Embryonic facial prominence (tissue), 1 donor: Measurements from ENCODE around the gene PARP15.
"Not testable (repeated sequence)": the region's sequence is repeated elsewhere in the genome, so short reads cannot be mapped to it uniquely, and the experiment has no call there.

Experiments
- DNase-seq: peaks from one replicate; pipeline ENCODE4 v3.0.0-alpha.2; 2016; ENCODE audit errors: extremely low spot score

Gene PARP15

GRCh38 chr3:122577409-122578031 lies at the start of gene PARP15:
PARP15 (plus strand) TSS chr3:122577650; CDS start chr3:122577668, 18 bp downstream.
- DNase-seq = no peak

GRCh38 chr3:122530164-122530563 lies 47.3 kb upstream of the PARP15 start:
- DNase-seq = no peak

DNA sequence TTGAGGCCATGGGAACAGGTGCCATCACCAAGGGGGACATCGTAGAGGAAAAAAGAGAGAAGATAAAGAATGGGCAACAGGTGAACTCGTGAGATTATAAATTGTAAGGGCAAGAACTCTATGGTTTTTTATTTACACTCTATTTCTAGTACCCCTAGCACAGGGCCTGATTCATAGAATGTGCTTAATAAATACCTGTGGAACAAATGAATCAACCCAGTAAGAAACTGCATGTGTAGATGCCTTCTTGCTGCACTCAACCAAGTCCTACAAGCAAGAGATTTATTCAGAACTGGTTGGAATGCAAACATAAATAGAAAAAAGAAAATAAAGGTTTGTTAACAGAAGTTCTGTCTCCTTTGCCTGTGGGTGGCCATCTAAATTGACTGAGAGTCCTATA lies 44.0 kb upstream of the PARP15 start:
- DNase-seq = no peak

- no peak for DNase-seq
These were observed 43.5 kb upstream of the PARP15 start for GRCh38 chr3:122533931-122534334.

DNA sequence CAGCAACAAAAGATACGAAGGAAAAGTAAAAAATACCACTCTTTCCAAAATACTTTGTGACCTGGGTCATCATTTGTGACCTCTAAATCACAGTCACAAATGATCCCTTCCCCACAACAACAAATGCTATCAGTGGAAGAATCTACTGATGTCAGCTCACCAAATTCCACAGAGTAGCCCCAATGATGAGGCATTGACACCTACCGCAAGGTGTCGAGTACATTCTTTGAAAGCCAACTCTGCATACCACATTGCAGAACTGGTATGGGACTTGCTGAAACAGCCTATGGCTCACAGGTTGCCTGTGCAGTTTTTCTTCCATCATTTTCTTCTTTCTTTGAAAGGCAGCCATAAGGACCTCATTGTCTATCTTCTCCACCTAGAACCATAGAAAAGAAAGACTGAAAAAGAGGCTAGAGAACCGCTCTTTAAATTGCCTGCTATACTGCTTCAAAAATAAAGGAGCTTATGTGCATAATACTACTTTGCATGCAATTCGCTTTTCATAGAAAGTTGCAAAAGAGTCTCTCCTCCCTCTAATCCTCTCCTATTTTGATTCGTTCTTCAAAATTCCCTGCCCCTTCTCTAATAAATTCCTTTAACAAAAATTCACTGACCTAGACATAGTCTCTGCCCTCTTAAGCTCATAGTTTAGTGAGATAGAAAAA lies 41.4 kb upstream of the PARP15 start:
- DNase-seq = no peak

- DNase-seq = no peak
These were observed 40.8 kb upstream of the PARP15 start for GRCh38 chr3:122536632-122537001.

DNA sequence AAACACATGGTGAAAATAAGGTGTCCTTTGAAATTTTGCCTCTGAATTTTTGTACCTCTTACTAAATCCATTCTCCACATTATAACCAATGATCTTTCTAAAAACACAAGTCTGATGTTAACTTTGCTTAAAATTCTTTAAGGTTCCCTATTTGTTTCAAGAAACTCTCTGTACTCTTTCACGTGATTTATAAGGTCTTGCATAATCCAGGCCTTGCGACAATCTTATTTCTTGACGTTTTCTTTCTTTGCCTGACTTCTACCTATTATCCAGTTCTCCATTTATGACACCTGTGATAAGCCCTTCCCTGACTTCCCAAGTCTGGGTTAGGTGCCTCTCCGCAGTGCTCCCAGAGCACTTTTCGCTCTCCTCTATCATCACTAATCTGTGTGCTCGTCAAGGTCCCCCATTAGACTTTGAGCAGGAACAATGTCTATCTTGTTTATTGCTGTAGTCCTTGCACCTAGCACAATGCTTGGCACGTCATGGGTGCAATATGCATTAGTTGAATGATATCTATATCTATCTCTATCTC lies 38.4 kb upstream of the PARP15 start:
- no peak for DNase-seq

DNA sequence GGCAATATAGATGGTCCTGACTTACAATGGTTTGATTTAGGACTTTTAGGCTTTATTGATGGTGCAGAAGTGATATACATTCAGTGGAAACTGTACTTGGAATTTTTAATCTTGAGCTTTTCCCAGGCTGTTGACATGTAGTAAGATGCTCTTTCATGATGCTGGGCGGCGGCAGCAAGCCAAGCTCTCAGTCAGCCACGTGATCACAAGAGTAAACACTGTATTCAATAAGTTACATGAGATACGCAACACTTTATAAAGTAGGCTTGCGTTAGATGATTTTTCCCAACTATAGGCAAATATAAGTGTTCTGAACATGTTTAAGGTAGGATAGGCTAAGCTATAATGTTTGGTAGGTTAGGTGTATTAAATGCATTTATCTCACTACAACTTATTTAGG lies 31.3 kb upstream of the PARP15 start:
- no peak for DNase-seq

DNA sequence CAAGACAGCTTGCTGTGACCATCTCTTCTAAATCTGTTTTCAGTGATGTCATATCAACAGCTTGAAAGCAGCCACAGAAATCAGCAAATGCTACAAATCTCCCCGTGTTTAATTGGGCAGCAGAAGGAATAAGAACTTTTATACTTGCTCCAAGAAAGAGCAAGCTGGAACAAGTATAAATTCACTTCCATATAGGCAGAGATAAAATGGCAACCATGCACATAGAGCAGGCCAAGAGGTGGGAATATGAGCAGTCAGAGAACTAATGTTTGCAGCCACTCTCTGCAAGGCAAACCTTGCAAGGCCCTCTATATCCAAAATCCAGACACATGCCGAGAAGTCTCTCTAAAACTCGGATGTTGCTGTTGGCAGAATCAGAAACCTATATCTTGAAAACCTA lies 29.4 kb upstream of the PARP15 start:
- DNase-seq = no peak

DNA sequence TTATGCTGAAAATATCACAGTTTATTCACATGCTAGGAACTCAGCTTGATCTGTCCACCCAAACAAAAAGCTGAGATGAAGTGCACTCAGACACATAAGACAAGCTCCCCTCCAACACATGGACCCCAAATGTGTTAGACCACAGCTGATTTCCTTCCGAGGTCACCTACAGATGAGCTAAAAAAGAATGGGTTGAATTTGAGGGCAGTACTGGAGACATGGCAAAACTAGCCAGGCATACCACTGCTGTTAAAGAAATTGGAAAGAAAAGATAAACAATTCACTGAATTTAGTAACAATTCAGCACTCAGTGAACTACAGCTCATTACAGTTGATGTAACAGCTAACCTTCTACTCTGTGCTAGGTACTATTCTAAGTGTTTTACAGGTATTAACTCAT lies 28.8 kb upstream of the PARP15 start:
- DNase-seq = no peak

GRCh38 chr3:122553171-122553570 lies 24.3 kb upstream of the PARP15 start:
- DNase-seq = no peak

GRCh38 chr3:122555275-122556071 lies 22.0 kb upstream of the PARP15 start:
- no peak for DNase-seq

DNA sequence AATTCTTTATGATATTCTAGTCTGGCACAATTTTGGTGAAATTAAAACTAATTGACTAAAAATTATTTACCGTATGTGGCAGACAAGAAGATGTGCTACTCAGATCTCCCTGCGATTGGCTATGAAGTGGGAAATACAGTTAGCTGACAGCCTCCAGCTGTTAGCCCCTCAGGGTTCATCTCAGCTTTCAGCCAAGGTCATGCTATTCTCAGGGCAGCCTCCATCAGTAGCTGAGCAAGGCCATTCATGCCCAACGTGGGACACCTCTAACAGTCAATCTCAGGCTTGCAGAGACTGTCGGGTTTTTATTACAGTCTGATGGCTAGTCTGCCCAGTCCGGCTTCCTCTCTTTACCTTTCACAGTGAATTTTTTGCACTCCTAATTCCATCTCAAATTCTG lies 20.1 kb upstream of the PARP15 start:
- DNase-seq = no peak

DNA sequence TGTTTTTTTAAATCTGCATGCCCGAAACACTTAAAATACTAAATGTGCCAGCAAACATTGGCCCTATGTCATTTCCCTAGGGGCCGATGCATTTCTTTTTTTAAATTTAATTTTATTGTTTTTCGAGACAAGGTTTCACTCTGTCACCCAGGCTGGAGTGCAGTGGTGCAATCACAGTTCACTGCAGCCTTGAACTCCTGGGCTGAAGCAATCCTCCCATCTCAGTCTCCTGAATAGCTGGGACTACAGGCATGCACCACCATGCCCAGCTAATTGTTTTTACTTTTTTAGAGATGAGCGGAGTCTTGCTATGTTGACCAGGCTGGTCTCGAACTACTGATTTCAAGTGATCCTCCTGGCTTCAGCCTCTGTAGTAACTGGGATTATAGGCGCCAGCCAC lies 18.8 kb upstream of the PARP15 start:
- DNase-seq = no peak

DNA sequence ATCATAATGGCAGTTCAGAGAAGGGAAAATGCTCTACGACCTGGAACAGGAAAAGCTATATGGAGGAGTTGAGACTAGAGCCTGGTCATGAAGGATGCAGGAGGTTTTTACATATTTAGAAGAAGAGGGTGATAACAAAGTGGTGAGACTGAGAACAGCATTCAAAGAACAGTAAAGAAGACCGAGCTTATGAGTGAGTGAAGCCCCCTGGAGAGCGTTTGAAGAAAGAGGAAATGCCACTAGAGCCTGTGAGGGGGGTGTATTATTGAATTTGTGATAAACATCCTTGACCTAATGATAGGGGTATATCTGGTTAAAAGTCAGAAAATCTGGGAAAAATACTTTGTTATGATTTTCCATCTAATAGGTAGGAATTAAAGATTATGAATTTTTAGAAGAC lies 17.5 kb upstream of the PARP15 start:
- DNase-seq = no peak

DNA sequence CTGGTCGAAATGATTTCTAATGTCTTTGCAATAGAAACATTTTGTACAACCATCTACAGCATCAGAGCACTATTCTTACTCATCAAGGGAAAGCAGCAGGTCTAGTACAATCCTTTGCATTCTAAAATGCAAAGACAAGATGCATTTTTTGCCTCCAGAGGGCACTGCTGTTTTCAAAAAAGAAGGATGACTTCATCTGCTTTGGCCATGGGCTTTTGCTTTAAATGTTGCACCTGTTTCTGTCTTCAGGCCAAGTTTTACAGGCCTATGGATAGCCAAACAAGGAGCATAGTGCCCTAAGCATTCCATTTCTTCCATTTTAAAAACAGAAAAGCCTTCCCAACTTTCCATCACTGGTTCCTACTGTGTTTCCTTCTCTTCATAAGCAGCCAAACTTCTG lies 16.8 kb upstream of the PARP15 start:
- DNase-seq = no peak

GRCh38 chr3:122562923-122563716 lies 14.3 kb upstream of the PARP15 start:
- DNase-seq = no peak

GRCh38 chr3:122563717-122564025 lies 13.8 kb upstream of the PARP15 start:
- DNase-seq = no peak

DNA sequence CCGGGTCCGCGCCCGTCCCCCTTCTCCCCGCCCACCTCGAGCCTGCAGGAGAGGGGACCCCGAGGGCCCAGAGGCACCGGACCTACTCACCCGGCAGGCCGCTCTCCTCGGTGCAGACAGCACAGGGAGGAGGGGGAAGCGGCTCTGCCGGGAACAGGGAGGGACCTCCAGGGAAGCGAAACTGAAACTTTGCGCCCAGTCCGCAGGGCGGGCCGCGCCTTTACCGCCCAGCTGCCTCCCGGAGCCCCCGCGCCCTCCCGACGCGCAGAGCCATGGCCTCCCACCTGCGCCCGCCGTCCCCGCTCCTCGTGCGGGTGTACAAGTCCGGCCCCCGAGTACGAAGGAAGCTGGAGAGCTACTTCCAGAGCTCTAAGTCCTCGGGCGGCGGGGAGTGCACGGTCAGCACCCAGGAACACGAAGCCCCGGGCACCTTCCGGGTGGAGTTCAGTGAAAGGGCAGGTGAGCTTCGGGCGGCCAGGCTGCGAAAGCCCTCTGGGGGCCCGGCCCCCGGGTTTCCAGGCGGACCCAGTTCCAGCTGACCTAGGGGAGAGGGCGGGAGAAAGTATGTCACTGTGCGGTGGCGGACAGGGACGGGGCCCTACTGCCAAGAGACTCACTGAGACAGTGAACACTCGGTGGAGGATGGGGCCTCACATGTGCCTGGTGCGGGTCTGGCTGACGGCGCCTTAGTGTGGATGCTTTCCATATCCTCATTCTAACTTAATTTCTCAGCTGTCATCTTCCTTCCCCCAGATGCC lies 13.1 kb upstream of the PARP15 start, which contains the start of the genes DTX3L and PARP9:
TSS of gene DTX3L (plus strand) at position 184 of the 758 bp plus-strand sequence. CDS start at position 273, 89 bp downstream.
TSS of gene PARP9 (minus strand) at position 146 of the 758 bp plus-strand sequence. CDS start 4,680 bp downstream, outside the sequence.
- no peak for DNase-seq

DNA sequence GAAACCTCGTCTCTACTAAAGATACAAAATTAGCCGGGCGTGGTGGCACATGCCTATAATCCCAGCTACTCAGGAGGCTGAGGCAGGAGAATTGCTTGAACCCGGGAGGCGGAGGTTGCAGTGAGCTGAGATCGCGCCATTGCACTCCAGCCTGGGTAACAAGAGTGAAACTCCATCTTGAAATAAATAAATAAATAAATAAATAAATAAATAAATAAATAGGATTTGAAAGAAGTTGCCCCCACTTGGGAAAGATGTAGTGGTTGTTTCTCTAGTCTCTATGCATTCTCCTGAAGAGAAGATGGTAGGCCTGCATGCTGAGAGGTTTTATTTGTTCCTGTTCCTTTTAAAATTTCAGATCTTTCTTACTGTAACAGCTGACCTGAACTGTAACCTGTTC lies 9.3 kb upstream of the PARP15 start:
- not testable (repeated sequence) for DNase-seq

GRCh38 chr3:122568755-122569154 lies 8.7 kb upstream of the PARP15 start:
- DNase-seq = no peak
